Endothelial cell of umbilical vein (primary cell): ENCODE data around the gene GNAS.

ENCODE experiments used
- CTCF ChIP-seq, 2 donors: IDR thresholded peaks; 1 replicate in 1 of 2; 2 replicates in 1 of 2; pipeline ENCODE4 v1.5.1; 2011; ENCODE audit warnings: low read length in 2 of 2, mild to moderate bottlenecking in 2 of 2, moderate library complexity in 2 of 2, control low read depth in 1 of 2, inconsistent platforms in 1 of 2, low read depth in 1 of 2; ENCODE audit not compliant: insufficient read depth in 1 of 2; ENCODE audit errors: extremely low read depth in 1 of 2
- MYC ChIP-seq: IDR thresholded peaks from one replicate; pipeline ENCODE4 v1.6.1; 2011; ENCODE audit warnings: mild to moderate bottlenecking, low read depth, low read length
- POLR2A ChIP-seq: IDR thresholded peaks from 2 replicates; pipeline ENCODE4 v1.6.1; 2012; ENCODE audit warnings: low read depth, mild to moderate bottlenecking, control low read depth, low read length

DNA sequence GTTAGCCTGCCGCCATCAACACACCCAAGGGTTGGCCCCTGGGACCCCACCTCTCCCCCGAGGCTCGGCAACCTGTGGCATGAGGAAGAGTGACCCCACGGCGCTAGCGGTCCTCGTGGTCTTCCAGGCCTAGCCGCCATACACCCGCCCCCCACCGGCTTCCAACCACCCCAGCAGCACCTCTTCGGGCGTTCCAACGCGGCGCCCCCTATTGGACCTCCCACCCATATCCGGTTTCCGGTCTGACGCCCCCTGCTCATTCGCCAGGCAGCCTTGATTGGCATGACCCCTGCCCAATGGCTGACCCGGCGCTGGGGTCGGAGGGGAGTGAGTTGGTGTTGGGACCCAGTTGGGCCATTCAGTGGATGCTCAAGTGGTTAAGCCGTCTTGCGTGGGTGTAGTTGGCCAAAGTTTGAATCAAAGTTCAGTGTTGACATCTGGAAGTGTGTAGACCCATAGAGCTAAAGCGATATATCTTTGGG, 1.8 kb upstream of the GNAS start, which contains the start of gene GNAS-AS1:
- no peak for TF ChIP-seq POLR2A
- TF ChIP-seq CTCF (IDR thresholded peaks at IDR 0.05; ENCODE audit: extremely low read depth in 1 of 2, insufficient read depth in 1 of 2, low read depth in 1 of 2, low read length in 2 of 2), result no peak
- no peak for TF ChIP-seq MYC
